GM19240 (cell line): ENCODE measurements around the gene ZNF544.
"Not testable (repeated sequence)": the region's sequence is repeated elsewhere in the genome, so short reads cannot be mapped to it uniquely, and the experiment has no call there.

Experiments
- DNase-seq: peaks from one replicate; pipeline ENCODE4 v3.0.0; 2011; ENCODE audit warnings: low spot score; ENCODE audit not compliant: insufficient read length

Gene ZNF544

GRCh38 chr19:58252102-58252685, 23.5 kb downstream of the ZNF544 start:
- no peak for DNase-seq

GRCh38 chr19:58258259-58258658, 29.5 kb downstream of the ZNF544 start:
- not testable (repeated sequence) for DNase-seq

- DNase-seq: no peak
These were observed 32.9 kb downstream of the ZNF544 start for GRCh38 chr19:58261600-58261967.

GRCh38 chr19:58261968-58262921, 33.5 kb downstream of the ZNF544 start:
- DNase-seq: no peak

GRCh38 chr19:58262922-58263296, 34.2 kb downstream of the ZNF544 start:
- DNase-seq: no peak

GRCh38 chr19:58265100-58265499, 36.4 kb downstream of the ZNF544 start:
- DNase-seq: no peak

GRCh38 chr19:58268344-58268743, 39.6 kb downstream of the ZNF544 start:
- DNase-seq: no peak

GRCh38 chr19:58274771-58275201, 46.1 kb downstream of the ZNF544 start:
- DNase-seq: no peak

- no peak for DNase-seq
These were observed 46.9 kb downstream of the ZNF544 start for GRCh38 chr19:58275564-58275963.

- DNase-seq: no peak
These were observed 48.5 kb downstream of the ZNF544 start for GRCh38 chr19:58277197-58277596.

- DNase-seq: no peak
These were observed 49.2 kb downstream of the ZNF544 start for GRCh38 chr19:58277748-58278540.

GRCh38 chr19:58278541-58279041, 49.9 kb downstream of the ZNF544 start, which contains the start of gene ZNF8:
Gene ZNF8 (plus strand): TSS chr19:58278955. CDS start chr19:58279082, 127 bp downstream.
- peak; percentile 100 for DNase-seq

- DNase-seq: peak; percentile 20
These were observed 50.6 kb downstream of the ZNF544 start for GRCh38 chr19:58279042-58279924.

GRCh38 chr19:58279925-58280316, 51.2 kb downstream of the ZNF544 start:
- no peak for DNase-seq

- DNase-seq: no peak
These were observed 55.5 kb downstream of the ZNF544 start for GRCh38 chr19:58284199-58284598.

GRCh38 chr19:58291943-58292342, 63.2 kb downstream of the ZNF544 start:
- DNase-seq: no peak

GRCh38 chr19:58294743-58295374, 66.1 kb downstream of the ZNF544 start:
- no peak for DNase-seq

- no peak for DNase-seq
These were observed 67.4 kb downstream of the ZNF544 start for GRCh38 chr19:58296104-58296503.

- DNase-seq: no peak
These were observed 71.9 kb downstream of the ZNF544 start for GRCh38 chr19:58300620-58301019.

GRCh38 chr19:58304255-58304654, 75.5 kb downstream of the ZNF544 start:
- DNase-seq: no peak
